CD4-positive, alpha-beta T cell (primary cell): ENCODE data around the gene EVI5. TPM values are rescaled to one million over a fixed set of nuclear protein-coding genes. Genes with fewer than 3 reads are reported as not detected.

Experiments used
- ATAC-seq: fragments of 200-7000 bp; cut with Tn5 transposase; one replicate; pipeline ENCODE4 v1.10.0; 2022; ENCODE audit warnings: mild to moderate bottlenecking; ENCODE audit not compliant: poor library complexity
- CTCF ChIA-PET: fragments of 350-600 bp; sonication (Branson Sonifier 250); formaldehyde crosslinking; loops from one replicate; lab custom pipeline; 2021; ENCODE audit warnings: antibody characterized with exemption, inconsistent platforms; lab: Charles Lee
- POLR2A ChIA-PET: fragments of 350-600 bp; sonication (Branson Sonifier 250); formaldehyde crosslinking; loops from one replicate; lab custom pipeline; 2021; ENCODE audit warnings: antibody characterized with exemption, inconsistent platforms; lab: Charles Lee
- DNase-seq, 14 experiments: peaks; one replicate each; pipeline ENCODE4 v3.0.0-alpha.2; 2013 to 2020; ENCODE audit warnings: mixed read lengths in 2 of 14
- H3K27ac ChIP-seq, 2 donors: one replicate each; pipeline versions ENCODE4 v1.5.1 to v1.7.0; 2013; ENCODE audit warnings: low read length in 2 of 2, low read depth in 1 of 2, mild to moderate bottlenecking in 1 of 2
- H3K27me3 ChIP-seq, 2 experiments: 1 replicate in 1 of 2; 2 replicates in 1 of 2; pipeline versions ENCODE4 v1.6.1 to v1.7.0; 2013; ENCODE audit warnings: low read length in 2 of 2, control low read depth in 1 of 2, mild to moderate bottlenecking in 1 of 2, moderate library complexity in 1 of 2; ENCODE audit not compliant: insufficient read depth in 2 of 2, control insufficient read depth in 1 of 2
- H3K36me3 ChIP-seq: one replicate; pipeline ENCODE4 v1.6.1; 2013; ENCODE audit warnings: low read length, control low read depth; ENCODE audit not compliant: insufficient read depth
- H3K4me1 ChIP-seq: one replicate; pipeline ENCODE4 v1.6.1; 2013; ENCODE audit warnings: low read length, control low read depth; ENCODE audit not compliant: insufficient read depth
- H3K4me3 ChIP-seq: one replicate; pipeline ENCODE4 v1.5.1; 2013; ENCODE audit warnings: mild to moderate bottlenecking, low read length, moderate library complexity
- H3K9me3 ChIP-seq, 2 experiments: 1 replicate in 1 of 2; 2 replicates in 1 of 2; pipeline versions ENCODE4 v1.6.1 to v1.7.0; 2013; ENCODE audit warnings: low read length in 2 of 2, mild to moderate bottlenecking in 2 of 2, control low read depth in 1 of 2, moderate library complexity in 1 of 2; ENCODE audit not compliant: control insufficient read depth in 1 of 2, insufficient read depth in 1 of 2
- H3K27ac Mint-ChIP-seq: one replicate; pipeline ENCODE4 v1.8.0; 2020; ENCODE audit warnings: mixed read lengths
- H3K27me3 Mint-ChIP-seq: one replicate; pipeline ENCODE4 v1.8.0; 2021; ENCODE audit warnings: mixed read lengths
- H3K36me3 Mint-ChIP-seq: one replicate; pipeline ENCODE4 v1.8.0; 2021; ENCODE audit warnings: low read depth, mixed read lengths
- H3K4me1 Mint-ChIP-seq: one replicate; pipeline ENCODE4 v1.8.0; 2021; ENCODE audit warnings: low read depth, mixed read lengths
- H3K4me3 Mint-ChIP-seq: one replicate; pipeline ENCODE4 v1.8.0; 2020; ENCODE audit warnings: mild to moderate bottlenecking, mixed read lengths
- H3K9me3 Mint-ChIP-seq: one replicate; pipeline ENCODE4 v1.8.0; 2020; ENCODE audit warnings: mixed read lengths
- intact Hi-C, 2 experiments: fragments of 100-400 bp; cut with DNase I in 1 of 2; cut with micrococcal nuclease in 1 of 2; formaldehyde crosslinking; loops; one replicate each; pipeline versions ENCODE4 v1.15.1 to v1.9.0; 2023 to 2025; cut with DNase I, micrococcal nuclease
- total RNA-seq, 174 experiments: library from RNA in 2 of 174; stranded (reverse) in 2 of 174; gene quantifications; one replicate each; pipeline ENCODE4 v1.2.3 and lab custom pipeline; 2021 to 2026
- TF ChIP-seq, protein P1 (sequence below): fragments of 200-600 bp; IDR thresholded peaks from one replicate; pipeline ENCODE4 v1.8.0; 2022; ENCODE audit warnings: antibody characterized with exemption, mild to moderate bottlenecking

EVI5 gene
- total RNA-seq, 2 experiments from 2014 or later, result 1.8 to 2.0 TPM

GRCh38 chr1:92505015-92505692 lies 279.8 kb downstream of the EVI5 start:
- Mint-ChIP-seq H3K36me3 (no peaks in the 10 kb centered on the region), H3K4me3 (no peak overlapping the region), H3K4me1 (peaks cover 24% of the 10 kb centered on the region), H3K27me3 (no peaks in the 10 kb centered on the region), H3K27ac (no peak overlapping the region), H3K9me3 (no peaks in the 10 kb centered on the region)
- Histone ChIP-seq H3K27me3 (no peaks in the 10 kb centered on the region), H3K36me3 (no peaks in the 10 kb centered on the region), H3K9me3 (no peaks in the 10 kb centered on the region), H3K27ac (no peak overlapping the region), H3K4me1 (peaks cover 5% of the 10 kb centered on the region), H3K4me3 (no peak overlapping the region)
- intact Hi-C loops, result no loop called here
- CTCF ChIA-PET, result no interaction called here
- no peak for DNase-seq
- POLR2A ChIA-PET, result no interaction called here
- TF ChIP-seq, protein P1, sequence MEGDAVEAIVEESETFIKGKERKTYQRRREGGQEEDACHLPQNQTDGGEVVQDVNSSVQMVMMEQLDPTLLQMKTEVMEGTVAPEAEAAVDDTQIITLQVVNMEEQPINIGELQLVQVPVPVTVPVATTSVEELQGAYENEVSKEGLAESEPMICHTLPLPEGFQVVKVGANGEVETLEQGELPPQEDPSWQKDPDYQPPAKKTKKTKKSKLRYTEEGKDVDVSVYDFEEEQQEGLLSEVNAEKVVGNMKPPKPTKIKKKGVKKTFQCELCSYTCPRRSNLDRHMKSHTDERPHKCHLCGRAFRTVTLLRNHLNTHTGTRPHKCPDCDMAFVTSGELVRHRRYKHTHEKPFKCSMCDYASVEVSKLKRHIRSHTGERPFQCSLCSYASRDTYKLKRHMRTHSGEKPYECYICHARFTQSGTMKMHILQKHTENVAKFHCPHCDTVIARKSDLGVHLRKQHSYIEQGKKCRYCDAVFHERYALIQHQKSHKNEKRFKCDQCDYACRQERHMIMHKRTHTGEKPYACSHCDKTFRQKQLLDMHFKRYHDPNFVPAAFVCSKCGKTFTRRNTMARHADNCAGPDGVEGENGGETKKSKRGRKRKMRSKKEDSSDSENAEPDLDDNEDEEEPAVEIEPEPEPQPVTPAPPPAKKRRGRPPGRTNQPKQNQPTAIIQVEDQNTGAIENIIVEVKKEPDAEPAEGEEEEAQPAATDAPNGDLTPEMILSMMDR, result no peak
- no peak for ATAC-seq

- Histone ChIP-seq H3K4me1 (peaks cover 5% of the 10 kb centered on the region), H3K4me3 (no peak overlapping the region), H3K27me3 (no peaks in the 10 kb centered on the region), H3K9me3 (no peaks in the 10 kb centered on the region), H3K27ac (no peak overlapping the region), H3K36me3 (no peaks in the 10 kb centered on the region)
- Mint-ChIP-seq H3K9me3 (no peaks in the 10 kb centered on the region), H3K27ac (no peak overlapping the region), H3K4me3 (no peak overlapping the region), H3K36me3 (no peaks in the 10 kb centered on the region), H3K27me3 (no peaks in the 10 kb centered on the region), H3K4me1 (peaks cover 24% of the 10 kb centered on the region)
- no peak for DNase-seq
- intact Hi-C loops, result no loop called here
- CTCF ChIA-PET, result no interaction called here
- POLR2A ChIA-PET, result no interaction called here
- TF ChIP-seq, protein P1, result no peak
- no peak for ATAC-seq
Observed at GRCh38 chr1:92504291-92505014, 280.5 kb downstream of the EVI5 start.

GRCh38 chr1:92503926-92504285 lies 281.0 kb downstream of the EVI5 start:
- CTCF ChIA-PET, result no interaction called here
- Mint-ChIP-seq H3K36me3 (no peaks in the 10 kb centered on the region), H3K4me3 (no peak overlapping the region), H3K27ac (no peak overlapping the region), H3K4me1 (peaks cover 24% of the 10 kb centered on the region), H3K27me3 (no peaks in the 10 kb centered on the region), H3K9me3 (no peaks in the 10 kb centered on the region)
- ATAC-seq (no peak), DNase-seq (no peak)
- H3K4me3 ChIP-seq, result no peak overlapping the region
- peaks cover 5% of the 10 kb centered on the region for H3K4me1 ChIP-seq
- H3K27me3 ChIP-seq, result no peaks in the 10 kb centered on the region
- POLR2A ChIA-PET, result interaction anchor here (1.1 kb wide), 1 partner anchor 33 kb away, joined by 3 read pairs; no protein-coding TSS in a partner anchor
- H3K36me3 ChIP-seq, result no peaks in the 10 kb centered on the region
- TF ChIP-seq, protein P1, result no peak
- H3K27ac ChIP-seq, result no peak overlapping the region
- intact Hi-C loops, result no loop called here
- no peaks in the 10 kb centered on the region for H3K9me3 ChIP-seq
